NCI-H82 (cell line): ENCODE measurements around the gene LRRC34.
A peak's percentile ranks its signal among the peaks of the same experiment; 100 is the strongest.

Source experiments
- DNase-seq: peaks from one replicate; lab custom pipeline; 2025; lab: John Stamatoyannopoulos, UW

The LRRC34 gene

DNA sequence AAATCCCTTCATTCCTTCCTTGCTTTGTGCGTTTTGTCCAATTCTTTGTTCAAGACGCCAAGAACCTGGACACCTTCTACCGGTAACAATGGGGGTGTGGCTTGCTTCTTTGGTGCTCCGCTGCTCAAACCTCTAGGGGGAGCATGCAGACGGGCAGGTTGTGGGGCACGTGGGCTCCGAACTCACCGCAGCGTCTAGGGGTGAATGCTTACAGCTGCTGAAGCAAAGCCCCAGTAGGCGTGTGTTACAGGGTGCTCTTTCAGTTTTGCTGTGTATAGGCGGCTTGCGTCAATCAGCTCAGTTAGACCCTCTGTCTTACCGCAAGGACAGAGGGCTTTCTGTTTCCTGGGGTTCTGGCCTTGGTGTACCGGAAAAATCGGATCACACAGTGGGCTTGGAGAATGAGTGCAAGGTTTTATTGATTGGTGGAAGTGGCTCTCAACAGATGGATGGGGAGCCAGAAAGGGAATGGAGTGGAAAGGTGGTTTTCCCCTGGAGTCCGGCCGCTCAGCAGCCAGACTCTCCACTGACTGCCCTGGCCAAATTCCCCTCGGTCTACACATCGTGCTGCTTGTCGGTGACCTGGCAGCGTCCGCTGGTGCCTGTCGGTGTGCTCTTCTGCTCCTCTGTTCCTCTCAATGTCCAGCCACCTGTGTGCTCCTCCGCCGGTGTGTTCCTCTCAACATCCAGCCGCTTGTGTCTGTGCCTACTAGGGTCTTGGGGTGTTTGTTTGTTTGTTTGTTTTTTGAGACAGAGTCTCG is 1.2 kb upstream of the LRRC34 start:
- peak; percentile 46 for DNase-seq

DNA sequence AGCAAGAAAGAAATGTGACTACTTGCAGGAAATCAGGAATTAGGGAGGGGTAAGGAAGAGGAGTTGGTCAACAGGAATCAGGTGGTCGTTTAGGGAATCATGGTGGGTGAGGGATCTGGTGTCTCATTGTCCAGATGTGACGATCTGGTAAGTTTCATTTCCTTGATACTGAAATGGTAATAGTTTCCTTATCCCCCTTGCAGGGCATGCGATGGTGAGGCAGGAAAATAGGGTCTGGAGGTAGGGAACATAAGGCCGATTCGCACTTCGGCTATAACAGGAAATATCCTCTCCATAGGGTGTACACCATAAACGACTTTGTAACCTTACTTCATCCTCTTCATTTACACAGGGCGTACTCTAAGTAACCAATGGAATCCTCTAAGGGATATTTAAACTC is 574 bp upstream of the LRRC34 start:
- no peak for DNase-seq

DNA sequence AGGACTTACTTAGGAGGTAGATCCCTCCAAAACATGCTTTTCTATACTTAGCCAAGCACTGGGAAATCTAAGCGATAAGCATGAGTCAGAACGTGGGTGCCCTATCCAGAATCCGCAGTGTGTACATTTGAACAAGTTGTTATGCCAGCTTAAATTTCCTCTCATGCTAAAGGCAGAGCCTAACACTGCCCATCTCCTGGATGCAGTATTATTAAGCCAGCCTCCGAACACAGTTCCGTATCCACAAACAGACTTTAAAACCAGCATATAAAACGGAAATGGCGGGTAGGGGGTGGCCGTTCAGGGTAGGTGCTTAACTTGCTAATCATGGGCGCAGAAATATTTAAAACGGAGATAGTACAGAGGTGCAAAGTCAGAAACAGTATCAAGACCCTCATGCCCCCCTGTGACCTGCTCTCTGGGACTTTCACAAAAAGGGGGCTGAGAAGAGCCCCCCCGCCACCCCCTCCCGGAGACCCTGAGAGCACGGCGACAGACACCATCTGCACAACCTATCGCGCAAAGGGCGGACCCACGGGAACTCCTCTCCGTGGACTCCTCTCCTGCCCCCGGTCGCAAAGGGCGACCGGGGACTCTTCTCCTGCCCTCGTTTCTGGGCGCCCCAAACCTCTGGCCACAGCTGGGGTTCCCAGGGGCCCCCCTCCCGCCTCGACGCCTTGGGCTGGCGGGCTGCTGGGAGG is 923 bp downstream of the LRRC34 start:
- peak; percentile 71 for DNase-seq

DNA sequence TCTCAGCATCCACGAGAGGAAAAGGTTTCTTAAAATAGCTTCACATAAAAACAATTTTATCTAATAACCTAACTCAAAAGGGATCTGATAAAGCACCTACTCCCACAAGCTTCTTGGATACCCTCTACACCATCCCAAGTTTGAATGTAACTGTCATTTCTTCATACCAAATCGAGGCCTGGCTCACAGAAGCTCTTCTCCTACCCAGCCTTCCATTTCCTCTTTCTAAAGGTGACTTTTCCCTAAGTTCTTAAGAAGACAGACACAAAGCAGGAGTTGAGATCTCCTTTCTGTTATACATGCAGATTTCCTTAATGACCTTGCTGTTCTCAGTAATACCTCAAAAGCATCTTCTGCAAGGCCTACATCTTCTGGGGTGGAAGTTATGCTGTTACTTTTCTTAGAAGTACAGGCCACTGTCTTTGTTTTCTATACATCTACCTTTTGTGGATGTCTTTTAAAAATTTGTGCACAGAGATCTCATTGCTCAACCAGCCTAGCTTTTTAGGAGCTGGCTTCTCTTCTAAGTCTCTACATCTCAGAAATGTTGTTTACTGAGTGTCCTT is 3.4 kb downstream of the LRRC34 start:
- no peak for DNase-seq

DNA sequence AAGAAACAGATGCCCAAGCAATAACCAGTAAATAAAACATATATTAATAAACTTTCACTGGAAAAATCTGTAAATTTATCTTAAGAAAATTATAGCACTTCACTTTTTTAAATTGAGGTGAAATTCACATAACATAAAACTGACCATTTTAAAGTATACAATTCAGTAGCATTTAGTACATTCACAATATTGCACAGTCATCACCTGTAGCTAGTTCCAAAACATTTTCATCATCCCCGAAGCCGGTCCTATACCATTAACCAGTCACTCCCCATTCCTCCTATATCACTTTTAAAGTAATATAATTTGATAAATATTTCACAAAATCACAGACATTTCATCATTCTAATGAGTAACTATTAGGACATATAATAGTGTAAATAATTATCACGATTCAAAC is 8.0 kb downstream of the LRRC34 start:
- DNase-seq, result no peak

DNA sequence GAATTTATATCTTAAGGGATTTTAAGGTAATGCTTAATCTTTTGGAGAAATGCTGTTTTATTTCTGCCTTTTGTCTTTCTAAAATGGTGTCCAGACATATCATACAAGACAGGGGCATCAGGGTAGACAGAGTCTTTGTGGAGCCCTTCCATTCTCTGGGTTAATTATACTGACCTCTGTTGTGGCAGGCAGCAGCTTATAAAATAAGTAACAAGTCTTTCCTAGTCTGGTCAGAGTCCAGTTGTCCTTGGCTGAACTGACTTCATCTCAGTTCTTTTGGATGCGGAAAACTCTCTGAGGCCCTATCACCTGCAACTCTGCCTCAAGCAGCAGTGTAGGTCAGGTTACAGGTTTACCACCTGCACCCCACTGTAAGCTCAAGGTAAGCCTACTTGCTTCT is 20.3 kb downstream of the LRRC34 start:
- no peak for DNase-seq

DNA sequence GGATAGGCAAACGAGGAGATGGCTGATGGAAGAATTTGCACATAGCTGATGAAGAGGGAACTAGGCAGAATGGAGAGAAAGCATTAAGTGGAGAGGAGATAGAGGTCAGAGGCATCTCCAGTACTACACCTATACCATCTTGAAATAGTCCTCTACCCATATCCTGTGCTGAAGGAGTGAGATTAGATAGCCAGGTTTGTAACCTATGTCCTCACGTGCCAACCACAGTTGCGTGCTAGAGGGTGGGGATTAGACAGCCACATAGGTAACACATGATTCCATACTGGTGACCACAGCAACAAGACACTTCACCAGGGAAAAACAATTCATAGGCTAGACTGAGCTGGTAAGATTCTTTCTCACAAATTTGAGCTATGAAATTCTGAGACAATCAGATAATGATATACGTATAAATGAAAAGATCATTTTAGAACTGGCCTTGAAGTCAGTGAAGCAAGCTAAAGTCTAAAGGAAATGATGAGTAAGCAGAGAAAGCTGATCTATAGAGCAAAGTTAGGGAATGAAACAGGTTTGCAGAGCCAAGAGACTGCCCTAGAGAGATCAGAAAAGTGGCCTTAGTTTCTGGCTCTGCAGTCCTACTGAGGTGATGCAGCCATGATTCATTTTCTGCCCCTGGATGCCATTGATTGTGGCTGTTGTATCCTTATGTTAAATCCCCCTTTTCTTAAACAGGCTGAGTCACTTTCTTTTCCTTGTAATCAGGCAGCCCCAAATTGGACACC is 21.8 kb downstream of the LRRC34 start:
- DNase-seq, result no peak

DNA sequence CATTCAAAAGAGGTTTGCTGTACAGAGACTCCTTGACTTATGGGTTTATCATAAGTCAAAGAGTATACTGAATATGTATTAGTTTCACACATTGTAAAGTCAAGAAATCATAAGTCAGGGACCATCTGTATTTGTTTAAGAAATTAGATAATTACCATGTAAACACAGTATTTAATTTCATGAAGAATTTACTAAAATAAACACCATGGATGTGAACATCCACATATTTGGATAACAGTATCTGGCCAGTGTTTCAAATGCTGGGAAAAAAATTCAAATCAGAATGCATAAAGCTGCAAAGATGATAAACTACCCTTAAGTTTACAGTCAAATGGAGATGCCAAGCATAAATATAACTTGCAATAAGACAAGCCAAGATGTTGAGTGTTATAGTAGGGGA is 22.5 kb downstream of the LRRC34 start:
- DNase-seq, result no peak

DNA sequence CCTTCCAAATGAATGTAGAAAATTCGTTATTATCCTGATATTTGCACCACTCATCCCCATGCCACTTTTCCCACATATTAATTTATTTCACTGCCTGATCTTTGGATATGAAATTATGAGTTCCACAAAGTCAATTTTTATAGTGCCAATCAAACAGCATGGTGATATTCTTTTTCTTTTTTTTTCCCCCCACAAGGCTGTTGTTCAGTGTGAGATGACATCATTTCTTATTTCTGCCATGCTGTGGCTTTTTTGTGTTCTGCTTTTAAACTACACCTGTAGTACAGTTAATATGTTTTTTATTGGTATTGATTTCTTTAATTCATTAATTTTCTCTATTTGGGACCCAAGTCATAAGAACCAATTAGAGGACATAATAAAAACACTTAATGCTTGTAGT is 24.9 kb downstream of the LRRC34 start:
- no peak for DNase-seq

DNA sequence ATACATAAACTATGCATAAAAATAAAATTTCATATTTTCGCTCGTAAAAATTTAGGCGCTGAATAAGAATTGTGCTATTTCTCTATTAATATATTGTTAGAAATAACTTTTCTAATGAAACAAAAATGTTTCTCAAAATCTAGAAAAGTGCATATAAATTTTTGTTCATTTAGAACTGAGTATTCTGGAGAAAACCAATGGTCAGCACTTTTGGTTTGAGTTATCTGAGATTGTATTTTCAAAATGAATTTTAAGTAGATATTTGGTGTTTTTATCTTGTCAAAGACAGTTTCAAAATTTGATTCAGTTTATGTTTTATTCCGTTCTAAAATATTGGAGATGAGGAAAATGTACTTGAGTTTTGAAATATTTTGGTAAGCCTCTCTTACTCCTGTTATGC is 25.6 kb downstream of the LRRC34 start:
- DNase-seq, result no peak

DNA sequence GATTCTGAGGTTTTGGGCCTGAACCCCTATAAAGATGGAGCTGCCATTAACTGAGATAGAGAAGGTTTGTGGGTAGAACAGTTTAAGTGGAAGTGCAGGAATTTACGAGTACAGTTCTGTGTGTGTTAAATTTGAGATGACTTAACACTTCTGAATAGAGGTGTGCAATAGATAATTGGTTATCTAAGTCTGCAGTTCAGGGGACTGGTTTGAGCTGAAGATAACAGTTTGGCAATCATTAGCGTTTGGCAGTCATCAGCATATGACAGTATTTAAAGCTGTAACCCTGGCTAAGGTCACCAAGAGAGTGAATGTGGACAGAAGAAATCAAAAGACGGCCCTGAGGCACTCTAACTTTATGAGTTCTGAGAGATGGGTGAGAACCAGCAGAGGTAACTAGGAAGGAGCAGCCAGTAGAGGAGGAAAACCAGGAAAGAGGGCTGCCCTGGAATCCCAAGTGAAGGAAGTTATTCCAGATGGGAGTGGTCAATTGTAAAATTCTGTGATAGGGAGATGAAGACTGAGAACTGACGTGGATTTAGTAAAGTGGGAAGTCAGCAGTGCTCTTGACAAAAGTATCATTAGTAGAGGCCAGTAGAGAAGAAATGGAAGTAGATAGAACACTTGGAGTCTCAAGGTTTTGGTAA is 31.4 kb downstream of the LRRC34 start:
- no peak for DNase-seq

DNA sequence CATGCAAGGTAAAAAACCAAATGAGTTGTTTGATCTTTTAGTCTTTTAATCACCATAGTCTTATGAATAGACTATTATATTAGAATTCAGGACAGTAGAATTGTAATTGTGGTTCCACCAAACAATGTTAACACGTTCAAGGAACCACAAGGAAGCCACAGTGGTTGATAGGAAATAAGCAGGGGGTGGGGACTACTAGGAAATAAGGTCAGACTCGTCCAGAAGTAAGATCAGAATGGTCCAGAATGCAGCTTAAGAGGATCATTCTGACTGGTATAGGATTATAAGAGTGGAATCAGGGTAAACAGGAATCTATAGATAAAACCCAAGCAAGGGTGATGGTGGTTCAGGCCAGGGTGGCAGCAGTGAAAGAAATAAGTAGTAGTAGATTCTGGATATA is 32.0 kb downstream of the LRRC34 start:
- DNase-seq, result peak; percentile 21

DNA sequence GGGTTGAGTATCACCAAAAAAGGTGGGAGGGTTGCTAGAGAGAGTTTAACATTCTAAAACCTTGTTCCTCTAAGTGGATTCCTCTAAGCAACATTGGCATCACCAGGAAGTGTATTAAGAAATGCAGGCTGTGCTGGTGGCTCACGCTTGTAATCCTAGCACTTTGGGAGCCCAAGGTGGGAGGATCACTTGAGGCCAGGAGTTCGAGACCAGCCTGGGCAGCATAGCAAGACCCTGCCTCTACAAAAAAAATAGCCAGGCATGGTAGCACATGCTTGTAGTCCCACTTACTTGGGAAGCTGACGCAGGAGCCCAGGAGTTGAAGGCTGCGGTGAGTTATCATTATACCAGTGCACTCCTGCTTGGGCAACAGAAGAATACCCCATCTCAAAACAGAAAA is 34.9 kb downstream of the LRRC34 start:
- no peak for DNase-seq

DNA sequence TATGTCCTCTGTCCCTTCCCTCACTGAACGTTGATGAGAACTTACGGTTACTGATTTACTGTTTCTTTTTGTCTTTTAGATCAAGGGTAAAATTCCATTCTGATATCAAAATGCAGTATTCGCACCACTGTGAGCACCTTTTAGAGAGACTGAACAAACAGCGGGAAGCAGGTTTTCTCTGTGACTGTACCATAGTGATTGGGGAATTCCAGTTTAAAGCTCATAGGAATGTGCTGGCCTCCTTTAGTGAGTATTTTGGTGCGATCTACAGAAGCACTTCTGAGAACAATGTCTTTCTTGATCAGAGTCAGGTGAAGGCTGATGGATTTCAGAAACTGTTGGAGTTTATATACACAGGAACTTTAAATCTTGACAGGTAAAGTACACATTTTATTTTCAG is 38.5 kb downstream of the LRRC34 start:
- no peak for DNase-seq

DNA sequence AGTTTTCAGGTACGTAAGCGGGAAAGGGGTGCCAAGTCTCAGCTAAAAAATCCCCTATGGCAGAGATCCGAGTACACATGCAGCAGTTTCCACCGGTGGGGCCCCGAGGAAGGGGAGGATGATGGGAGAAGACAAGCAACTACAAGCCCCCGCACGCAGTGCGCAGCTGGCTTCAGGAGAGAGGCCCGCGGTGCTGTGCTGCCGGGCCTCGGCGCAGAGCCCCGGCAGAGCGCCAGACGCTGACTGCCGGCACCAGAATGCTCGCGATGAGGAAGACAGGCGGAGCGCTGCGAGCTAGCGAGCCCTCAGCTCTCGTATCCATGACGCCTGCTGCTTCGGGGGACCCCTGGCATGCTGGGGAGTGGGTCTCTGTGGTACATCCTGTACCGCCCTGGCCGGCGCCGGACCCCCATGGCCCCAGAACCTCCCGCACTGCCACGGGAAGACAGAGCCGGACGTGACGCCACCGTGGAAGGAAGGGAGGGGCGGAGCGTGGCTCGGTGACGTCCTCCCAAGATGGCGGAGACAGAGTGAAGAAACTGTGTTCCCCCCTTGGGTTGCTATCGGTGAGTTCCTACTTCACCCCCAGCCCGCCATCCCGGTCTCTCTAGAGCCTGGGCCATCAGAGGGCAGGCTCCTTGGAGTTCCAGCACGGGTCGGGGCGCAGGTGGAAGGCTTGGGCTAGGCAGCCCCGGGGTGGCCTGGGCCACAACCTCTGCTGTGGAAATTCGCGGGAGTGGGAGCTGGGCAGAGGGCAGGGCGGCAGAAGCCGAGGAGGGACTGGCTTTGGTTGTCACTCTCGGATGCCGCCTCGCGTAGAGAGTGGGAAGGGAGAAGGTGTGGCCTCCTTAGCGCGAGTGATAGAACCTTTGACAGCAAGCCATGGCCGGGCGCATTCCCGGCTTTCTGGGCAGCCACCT is 39.5 kb downstream of the LRRC34 start, which contains the start of gene MYNN:
TSS of gene MYNN (plus strand) at position 500 of the 920 bp plus-strand sequence. CDS start 900 bp downstream, outside the sequence.
- DNase-seq, result peak; percentile 95

DNA sequence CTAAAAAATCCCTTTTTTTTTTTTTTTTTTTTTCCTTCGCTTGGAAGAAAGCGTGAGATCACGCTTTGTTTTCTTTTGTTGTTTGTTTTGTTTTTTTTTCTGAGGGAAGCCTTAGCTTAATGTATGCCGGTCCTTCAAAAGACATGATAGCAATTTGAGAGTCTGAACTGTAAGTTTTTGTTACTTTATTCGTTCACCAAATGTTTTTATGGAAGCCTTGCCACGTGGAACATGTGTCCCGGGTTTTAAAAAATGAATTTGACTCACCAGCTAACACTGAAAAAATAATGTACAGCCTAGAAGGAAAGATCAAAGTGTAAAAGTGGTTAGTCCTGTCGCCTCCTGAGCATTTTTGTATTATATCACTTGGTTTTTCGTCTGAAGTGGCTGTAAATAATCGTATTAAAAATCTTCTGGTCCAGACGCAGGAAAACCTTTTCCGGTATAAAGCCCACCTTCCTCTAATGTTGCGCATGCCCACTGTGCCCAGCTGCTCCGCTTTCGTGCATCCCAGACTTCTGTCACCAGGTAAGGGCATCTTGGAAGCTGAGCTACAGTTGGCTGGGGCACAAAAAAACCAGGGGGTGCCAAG is 40.3 kb downstream of the LRRC34 start:
- peak; percentile 95 for DNase-seq

DNA sequence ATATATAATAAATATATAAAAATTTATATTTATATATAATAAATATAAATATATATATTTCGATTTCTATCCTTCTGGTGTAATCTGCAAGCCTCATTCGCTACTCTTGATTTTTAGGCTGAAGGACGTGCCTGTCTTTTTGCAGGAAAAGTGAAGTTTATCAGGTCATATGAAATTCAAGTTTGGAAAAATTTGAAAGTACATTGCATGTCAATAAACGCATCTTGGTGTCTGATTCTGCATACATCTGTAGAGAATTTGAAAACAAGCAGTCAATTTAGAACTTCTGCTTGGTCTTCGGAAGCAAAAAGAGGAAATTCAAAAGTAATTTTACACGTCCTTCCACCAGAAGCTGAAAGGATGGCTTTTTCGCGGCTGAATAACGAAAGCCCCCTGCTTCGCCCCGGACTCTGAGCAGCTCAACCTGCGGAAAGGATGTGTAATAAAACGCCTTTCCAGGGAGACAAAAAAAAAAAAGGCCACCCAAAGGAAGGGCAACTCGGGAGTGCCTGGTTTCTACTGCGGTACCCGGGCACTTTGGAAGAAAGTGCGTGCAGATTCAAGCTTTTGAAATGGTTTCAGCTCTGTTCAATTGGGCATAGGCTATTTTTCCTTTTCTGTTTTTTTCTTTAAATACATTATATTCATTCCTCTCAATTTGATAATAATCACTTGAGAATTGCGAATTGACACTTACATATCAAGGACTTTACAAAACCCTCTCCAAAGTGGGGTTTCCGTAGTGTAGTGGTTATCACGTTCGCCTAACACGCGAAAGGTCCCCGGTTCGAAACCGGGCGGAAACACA is 41.0 kb downstream of the LRRC34 start:
- DNase-seq, result peak; percentile 95

DNA sequence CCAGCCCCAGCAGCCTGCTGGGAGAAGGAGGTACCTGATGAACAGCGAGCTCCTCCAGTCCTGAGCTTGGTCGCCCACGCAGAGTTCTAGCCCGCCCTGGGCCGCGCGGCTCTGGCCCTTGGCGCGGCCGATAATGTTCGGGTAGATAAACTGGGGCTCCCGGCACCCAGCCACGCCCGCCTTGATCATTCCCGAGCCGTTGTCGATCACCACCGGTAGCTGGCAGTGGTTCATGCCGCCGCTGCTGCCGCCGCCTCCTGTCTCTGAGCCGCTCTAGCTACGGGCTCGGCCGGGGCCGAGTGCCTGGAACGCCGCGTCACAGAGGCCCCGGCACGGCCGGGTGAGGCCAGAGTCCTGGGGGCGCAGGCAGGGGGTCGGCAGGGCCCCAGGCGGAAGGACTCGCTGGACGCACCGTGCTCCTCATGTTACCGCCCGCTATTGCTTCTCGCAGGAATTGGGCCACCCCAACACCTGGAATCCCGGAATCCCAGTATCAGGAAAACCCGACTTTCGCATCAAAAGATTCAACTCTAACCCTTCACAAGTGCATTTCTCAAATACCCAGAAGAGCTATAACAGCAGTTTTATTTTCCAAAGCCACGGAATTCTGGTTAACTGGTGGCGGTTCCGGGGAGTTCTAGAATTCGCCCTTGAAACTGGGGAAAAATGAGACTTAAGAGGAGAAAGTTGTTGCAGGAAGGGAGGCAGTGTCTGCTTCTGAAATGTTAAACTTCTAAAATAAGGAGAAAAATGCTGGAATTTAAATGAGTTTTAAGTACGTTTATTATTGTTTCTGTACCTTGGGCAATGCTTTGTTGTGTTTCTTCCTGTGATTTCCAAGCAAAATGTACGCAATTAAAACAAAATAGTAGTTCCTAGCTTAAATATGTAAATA is 43.2 kb downstream of the LRRC34 start, which contains the start of gene ACTRT3:
TSS of gene ACTRT3 (minus strand) at position 275 of the 895 bp plus-strand sequence. CDS start at position 234, 41 bp downstream.
- peak; percentile 82 for DNase-seq
